Osteoblast (primary cell): Measurements from ENCODE around the gene ZNF512. TPM values are rescaled to one million over a fixed set of nuclear protein-coding genes. Genes with fewer than 3 reads are reported as not detected.
A peak's percentile ranks its signal among the peaks of the same experiment; 100 is the strongest.
"Not testable (repeated sequence)": the region's sequence is repeated elsewhere in the genome, so short reads cannot be mapped to it uniquely, and the experiment has no call there.

Experiments
- DNase-seq: peaks from one replicate; pipeline ENCODE4 v3.0.0; 2011; ENCODE audit warnings: low spot score, mixed read lengths; ENCODE audit not compliant: insufficient read length; ENCODE audit errors: missing footprints
- H2AFZ ChIP-seq: 2 replicates; pipeline ENCODE4 v1.6.0; 2011; ENCODE audit warnings: mild to moderate bottlenecking, low read length
- H3K27ac ChIP-seq: 2 replicates; pipeline ENCODE4 v1.5.1; 2011; ENCODE audit warnings: mild to moderate bottlenecking, low read depth, low read length, moderate library complexity
- H3K27me3 ChIP-seq: 2 replicates; pipeline ENCODE4 v1.6.0; 2012; ENCODE audit warnings: mild to moderate bottlenecking, control low read depth, inconsistent platforms, low read length, moderate library complexity; ENCODE audit not compliant: insufficient read depth
- H3K36me3 ChIP-seq: 2 replicates; pipeline ENCODE4 v1.5.1; 2011; ENCODE audit warnings: mild to moderate bottlenecking, low read length, control low read depth, moderate library complexity; ENCODE audit not compliant: insufficient read depth
- H3K4me1 ChIP-seq: 2 replicates; pipeline ENCODE4 v1.5.1; 2011; ENCODE audit warnings: mild to moderate bottlenecking, low read length, control low read depth, moderate library complexity; ENCODE audit not compliant: insufficient read depth
- H3K4me2 ChIP-seq: 2 replicates; pipeline ENCODE4 v1.6.0; 2011; ENCODE audit warnings: mild to moderate bottlenecking, low read length; ENCODE audit not compliant: insufficient read depth
- H3K4me3 ChIP-seq: fragments of 200-600 bp; sonication (generic); 3 replicates; pipeline ENCODE4 v1.5.1; 2012; ENCODE audit warnings: mild to moderate bottlenecking, low read length, inconsistent platforms; ENCODE audit not compliant: insufficient read depth
- H3K79me2 ChIP-seq: 2 replicates; pipeline ENCODE4 v1.6.0; 2012; ENCODE audit warnings: mild to moderate bottlenecking, low read length, control low read depth, inconsistent platforms; ENCODE audit not compliant: insufficient read depth
- H3K9me3 ChIP-seq: 2 replicates; pipeline ENCODE4 v1.5.1; 2011; ENCODE audit warnings: low read depth, low read length, control low read depth
- H4K20me1 ChIP-seq: 2 replicates; pipeline ENCODE4 v1.6.0; 2012; ENCODE audit warnings: mild to moderate bottlenecking, low read length, control low read depth; ENCODE audit not compliant: insufficient read depth
- CTCF ChIP-seq: IDR thresholded peaks from 2 replicates; pipeline ENCODE4 v1.5.1; 2011; ENCODE audit warnings: mild to moderate bottlenecking, low read depth, low read length, moderate library complexity; ENCODE audit errors: extremely low read depth
- total RNA-seq: library from RNA; depleted of rRNA; stranded (reverse); fragments of >200 nt; gene quantifications from 2 replicates; pipeline ENCODE4 v1.2.3, GENCODE V29; 2012

Gene ZNF512
- total RNA-seq, 1 donor = 21.4 TPM

- no peaks in the 10 kb centered on the region for H3K27me3 ChIP-seq
- peak; percentile 90 for DNase-seq
- no peaks in the 10 kb centered on the region for H3K9me3 ChIP-seq
- peak overlapping the region; percentile 36 for H3K4me2 ChIP-seq
- H3K4me1 ChIP-seq = peaks cover 29% of the 10 kb centered on the region
- no peak overlapping the region for H2AFZ ChIP-seq
- peak overlapping the region; percentile 35 for H3K27ac ChIP-seq
- no peak overlapping the region for H3K4me3 ChIP-seq
- no peaks in the 10 kb centered on the region for H3K79me2 ChIP-seq
- peaks cover 25% of the 10 kb centered on the region for H3K36me3 ChIP-seq
- TF ChIP-seq CTCF = no peak
- H4K20me1 ChIP-seq = no peaks in the 10 kb centered on the region
Measured at GRCh38 chr2:27622921-27623384, 40.1 kb downstream of the ZNF512 start.

- Histone ChIP-seq H2AFZ (no peak overlapping the region), H3K79me2 (peaks cover 13% of the 10 kb centered on the region), H3K27ac (no peak overlapping the region), H4K20me1 (no peaks in the 10 kb centered on the region), H3K4me2 (no peak overlapping the region), H3K27me3 (no peaks in the 10 kb centered on the region), H3K36me3 (peaks cover 13% of the 10 kb centered on the region), H3K4me1 (peaks cover 39% of the 10 kb centered on the region), H3K4me3 (no peak overlapping the region), H3K9me3 (no peaks in the 10 kb centered on the region)
- no peak for DNase-seq
- TF ChIP-seq CTCF = no peak
Measured at GRCh38 chr2:27624943-27625342, 42.1 kb downstream of the ZNF512 start.

DNA sequence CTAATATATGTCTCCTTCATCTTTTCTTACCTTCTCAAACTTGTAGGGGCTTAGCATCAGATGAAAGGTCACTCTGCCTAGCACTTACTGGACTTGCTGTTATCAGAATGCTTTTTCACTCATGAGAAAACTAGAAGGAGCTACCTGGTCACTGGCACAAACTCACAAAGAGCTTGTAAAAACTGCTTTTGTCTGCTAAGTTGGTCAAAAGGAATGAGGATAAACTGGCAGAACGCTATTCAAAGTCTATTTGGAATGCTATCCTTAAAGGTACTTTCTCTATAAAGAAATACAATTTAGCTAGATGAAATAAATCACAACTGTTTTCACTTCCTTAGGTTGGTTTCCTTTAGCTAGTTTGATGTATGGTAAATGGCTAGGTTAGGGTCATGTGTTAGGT is 43.5 kb downstream of the ZNF512 start:
- not testable (repeated sequence) for H4K20me1 ChIP-seq, H3K27me3 ChIP-seq, H3K4me2 ChIP-seq, H3K4me3 ChIP-seq, DNase-seq, H3K36me3 ChIP-seq, H3K9me3 ChIP-seq, H2AFZ ChIP-seq
- H3K79me2 ChIP-seq = peaks cover 23% of the 10 kb centered on the region
- peak overlapping the region; percentile 89 for H3K27ac ChIP-seq
- peaks cover 39% of the 10 kb centered on the region for H3K4me1 ChIP-seq

DNA sequence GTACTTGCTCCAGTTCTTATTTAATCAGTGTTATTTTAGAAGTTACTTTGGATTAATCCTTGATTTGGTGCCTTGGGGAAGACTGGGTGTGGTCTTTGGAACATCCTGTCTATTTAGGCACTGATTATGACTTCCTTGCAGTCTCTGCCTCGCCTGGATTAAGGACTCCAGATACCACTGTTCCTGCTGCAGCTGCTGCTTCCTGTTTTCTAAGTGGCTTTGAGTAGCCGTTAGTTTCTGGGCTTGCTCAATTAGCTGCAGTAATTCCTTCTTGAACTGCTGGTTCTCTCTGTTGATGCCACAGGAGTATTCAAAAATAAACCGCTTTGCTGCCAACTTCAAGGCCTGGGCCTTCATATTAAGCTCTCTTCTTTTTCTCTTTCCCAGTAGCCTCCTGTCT is 44.1 kb downstream of the ZNF512 start:
- not testable (repeated sequence) for H3K27me3 ChIP-seq, H4K20me1 ChIP-seq, DNase-seq, H2AFZ ChIP-seq, H3K4me3 ChIP-seq, H3K9me3 ChIP-seq, H3K4me2 ChIP-seq
- peaks cover 38% of the 10 kb centered on the region for H3K4me1 ChIP-seq
- peak overlapping the region; percentile 89 for H3K27ac ChIP-seq
- H3K79me2 ChIP-seq = peaks cover 28% of the 10 kb centered on the region
- H3K36me3 ChIP-seq = peaks cover 13% of the 10 kb centered on the region

- peak; percentile 47 for DNase-seq
- H3K36me3 ChIP-seq = peaks cover 25% of the 10 kb centered on the region
Measured at GRCh38 chr2:27627963-27628766, 45.3 kb downstream of the ZNF512 start.

More at GRCh38 chr2:27627963-27628766, 45.3 kb downstream of the ZNF512 start:
- TF ChIP-seq CTCF = no peak
- peak overlapping the region; percentile 89 for H3K27ac ChIP-seq
- peak overlapping the region; percentile 84 for H3K4me3 ChIP-seq
- peak overlapping the region; percentile 92 for H3K4me2 ChIP-seq
- no peaks in the 10 kb centered on the region for H4K20me1 ChIP-seq
- H3K4me1 ChIP-seq = peaks cover 26% of the 10 kb centered on the region
- peak overlapping the region; percentile 83 for H2AFZ ChIP-seq
- H3K79me2 ChIP-seq = peaks cover 30% of the 10 kb centered on the region
- H3K27me3 ChIP-seq = no peaks in the 10 kb centered on the region
- H3K9me3 ChIP-seq = no peaks in the 10 kb centered on the region
